ENCODE measurements around the gene ACVR2B. TPM values are rescaled to one million over a fixed set of nuclear protein-coding genes. Genes with fewer than 3 reads are reported as not detected.

The ACVR2B gene
- total and polyA plus RNA-seq, 2 experiments from 2014 or later: 9.0 to 15.4 TPM

DNA sequence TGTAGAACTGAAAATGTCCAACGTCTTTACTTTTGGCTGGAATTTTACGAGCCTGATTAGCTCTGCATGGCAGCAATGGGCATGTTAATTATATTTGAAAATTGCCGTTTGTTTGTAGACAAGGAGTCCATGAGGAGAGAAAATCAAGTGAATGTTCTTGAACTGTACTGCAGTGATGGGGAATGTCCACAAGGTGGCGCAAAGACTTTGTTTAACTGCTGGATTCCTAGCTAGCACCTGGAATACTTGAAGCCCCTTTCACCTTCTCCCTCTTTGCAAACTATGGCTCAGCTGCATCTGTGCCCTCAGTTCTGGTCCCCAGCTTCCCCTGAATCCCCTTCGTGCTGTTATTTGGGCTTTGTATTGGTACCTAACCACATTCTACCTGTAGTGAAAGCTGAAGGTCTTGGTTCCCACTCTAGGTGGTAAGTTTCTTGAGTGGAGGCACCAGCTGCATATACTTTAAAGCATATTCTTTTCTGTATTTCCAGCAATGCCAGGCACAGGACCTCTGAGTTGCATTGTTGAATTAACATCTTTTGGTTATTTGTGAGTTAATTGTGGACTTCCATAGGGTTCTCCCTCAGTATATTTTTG is 67.8 kb downstream of the ACVR2B start:
- Histone ChIP-seq H3K4me2 (no peak overlapping the region), H3K4me1 (ENCODE audit: insufficient read depth) (no peaks in the 10 kb centered on the region), H3K27ac (no peak overlapping the region), H3K9me2 (replicated peaks; ENCODE audit: insufficient read depth) (no peaks in the 10 kb centered on the region), H2AFZ (no peak overlapping the region), H3K79me2 (no peaks in the 10 kb centered on the region), H3K9me3 (ENCODE audit: low read depth) (no peaks in the 10 kb centered on the region), H4K20me1 (ENCODE audit: insufficient read depth, poor library complexity, severe bottlenecking) (no peaks in the 10 kb centered on the region), H3K4me3 (no peak overlapping the region), H3K27me3 (no peaks in the 10 kb centered on the region), H3K36me3 (replicated peaks; ENCODE audit: insufficient read depth, low read depth) (no peaks in the 10 kb centered on the region)
- no peak for TF ChIP-seq EZH2phosphoT487 (IDR thresholded peaks at IDR 0.05; ENCODE audit: low read depth, severe bottlenecking, unreplicated experiment)
- no peak for TF ChIP-seq EZH2 (IDR thresholded peaks at IDR 0.05; ENCODE audit: borderline replicate concordance)
- TF ChIP-seq, protein P1, sequence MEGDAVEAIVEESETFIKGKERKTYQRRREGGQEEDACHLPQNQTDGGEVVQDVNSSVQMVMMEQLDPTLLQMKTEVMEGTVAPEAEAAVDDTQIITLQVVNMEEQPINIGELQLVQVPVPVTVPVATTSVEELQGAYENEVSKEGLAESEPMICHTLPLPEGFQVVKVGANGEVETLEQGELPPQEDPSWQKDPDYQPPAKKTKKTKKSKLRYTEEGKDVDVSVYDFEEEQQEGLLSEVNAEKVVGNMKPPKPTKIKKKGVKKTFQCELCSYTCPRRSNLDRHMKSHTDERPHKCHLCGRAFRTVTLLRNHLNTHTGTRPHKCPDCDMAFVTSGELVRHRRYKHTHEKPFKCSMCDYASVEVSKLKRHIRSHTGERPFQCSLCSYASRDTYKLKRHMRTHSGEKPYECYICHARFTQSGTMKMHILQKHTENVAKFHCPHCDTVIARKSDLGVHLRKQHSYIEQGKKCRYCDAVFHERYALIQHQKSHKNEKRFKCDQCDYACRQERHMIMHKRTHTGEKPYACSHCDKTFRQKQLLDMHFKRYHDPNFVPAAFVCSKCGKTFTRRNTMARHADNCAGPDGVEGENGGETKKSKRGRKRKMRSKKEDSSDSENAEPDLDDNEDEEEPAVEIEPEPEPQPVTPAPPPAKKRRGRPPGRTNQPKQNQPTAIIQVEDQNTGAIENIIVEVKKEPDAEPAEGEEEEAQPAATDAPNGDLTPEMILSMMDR (IDR thresholded peaks at IDR 0.05; ENCODE audit: poor library complexity): peak; percentile 86
- peak; percentile 79 for DNase-seq (ENCODE audit: low spot score)
- WGBS (ENCODE audit: low lambda C conversion rate, missing lambda C conversion rate): 10% methylated on average over 5 of the region's 5 CpGs

DNA sequence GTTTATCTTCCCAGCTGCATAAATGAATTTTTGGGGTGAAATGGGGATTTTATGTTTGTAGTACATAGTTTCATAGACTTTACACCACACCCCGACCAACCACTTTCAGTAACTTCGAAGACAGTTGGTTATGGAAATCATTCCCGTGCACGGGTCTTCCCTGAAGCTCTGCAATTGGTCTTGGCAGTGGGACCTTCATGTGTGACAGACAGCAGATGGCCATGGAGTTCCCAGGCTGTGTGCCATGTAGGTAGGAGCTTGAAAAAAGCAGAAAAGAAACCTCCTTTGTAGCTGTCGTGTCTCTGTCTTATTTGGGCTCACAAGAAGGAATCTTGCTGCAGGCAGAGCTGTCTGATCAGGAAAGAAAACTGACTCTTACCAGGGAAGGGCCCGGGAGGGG is 68.3 kb downstream of the ACVR2B start:
- Histone ChIP-seq H3K36me3 (replicated peaks; ENCODE audit: insufficient read depth, low read depth) (no peaks in the 10 kb centered on the region), H3K4me2 (no peak overlapping the region), H3K27ac (no peak overlapping the region), H3K79me2 (no peaks in the 10 kb centered on the region), H2AFZ (no peak overlapping the region), H3K9me2 (replicated peaks; ENCODE audit: insufficient read depth) (no peaks in the 10 kb centered on the region), H3K9me3 (ENCODE audit: low read depth) (no peaks in the 10 kb centered on the region), H3K4me1 (ENCODE audit: insufficient read depth) (no peaks in the 10 kb centered on the region), H3K4me3 (no peak overlapping the region), H3K27me3 (no peaks in the 10 kb centered on the region), H4K20me1 (ENCODE audit: insufficient read depth, poor library complexity, severe bottlenecking) (no peaks in the 10 kb centered on the region)
- 88% methylated on average over 6 of the region's 6 CpGs for WGBS (ENCODE audit: low lambda C conversion rate, missing lambda C conversion rate)
- DNase-seq (ENCODE audit: low spot score): no peak
- TF ChIP-seq EZH2 (IDR thresholded peaks at IDR 0.05; ENCODE audit: borderline replicate concordance) (no peak), EZH2phosphoT487 (IDR thresholded peaks at IDR 0.05; ENCODE audit: low read depth, severe bottlenecking, unreplicated experiment) (no peak)
- TF ChIP-seq, protein P1 (IDR thresholded peaks at IDR 0.05; ENCODE audit: poor library complexity): no peak

DNA sequence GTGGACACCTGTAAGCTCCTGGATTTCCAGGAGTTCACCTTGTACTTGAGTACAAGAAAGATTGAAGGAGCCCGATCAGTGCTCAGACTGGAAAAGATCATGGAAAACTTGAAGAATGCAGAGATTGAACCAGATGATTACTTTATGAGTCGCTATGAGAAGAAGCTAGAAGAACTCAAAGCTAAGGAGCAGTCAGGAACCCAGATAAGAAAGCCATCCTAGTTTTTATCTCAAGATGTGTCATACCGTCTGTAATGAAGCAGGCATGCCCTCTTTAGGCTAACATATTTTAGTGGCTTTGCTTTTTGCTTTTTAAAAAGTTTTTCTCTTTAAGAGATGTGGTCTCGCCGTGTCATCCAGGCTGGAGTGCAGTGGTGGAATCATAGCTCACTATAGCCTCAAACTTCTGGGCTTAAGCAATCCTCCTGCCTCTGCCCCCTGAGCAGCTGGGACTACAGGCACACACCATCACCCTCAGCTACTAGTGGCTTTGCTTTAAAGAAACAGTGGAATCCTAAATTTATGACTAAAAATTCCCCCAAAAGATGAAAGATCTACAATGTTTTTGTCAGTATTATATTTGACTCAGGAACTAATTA is 70.5 kb downstream of the ACVR2B start:
- H3K27me3 ChIP-seq: no peaks in the 10 kb centered on the region
- H3K36me3 ChIP-seq (replicated peaks; ENCODE audit: insufficient read depth, low read depth): no peaks in the 10 kb centered on the region
- WGBS (ENCODE audit: low lambda C conversion rate, missing lambda C conversion rate): 88% methylated on average over 5 of the region's 5 CpGs

More for the DNA sequence above, 70.5 kb downstream of the ACVR2B start:
- Histone ChIP-seq H3K9me3 (ENCODE audit: low read depth) (no peaks in the 10 kb centered on the region), H3K4me1 (ENCODE audit: insufficient read depth) (no peaks in the 10 kb centered on the region), H3K27ac (no peak overlapping the region), H3K79me2 (no peaks in the 10 kb centered on the region), H3K9me2 (replicated peaks; ENCODE audit: insufficient read depth) (no peaks in the 10 kb centered on the region), H2AFZ (no peak overlapping the region), H3K4me2 (no peak overlapping the region), H3K4me3 (no peak overlapping the region), H4K20me1 (ENCODE audit: insufficient read depth, poor library complexity, severe bottlenecking) (no peaks in the 10 kb centered on the region)
- no peak for DNase-seq (ENCODE audit: low spot score)
- TF ChIP-seq, protein P1 (IDR thresholded peaks at IDR 0.05; ENCODE audit: poor library complexity): no peak
- TF ChIP-seq EZH2phosphoT487 (IDR thresholded peaks at IDR 0.05; ENCODE audit: low read depth, severe bottlenecking, unreplicated experiment) (no peak), EZH2 (IDR thresholded peaks at IDR 0.05; ENCODE audit: borderline replicate concordance) (no peak)

Data from hepatocyte (in vitro differentiated cells).